ENCODE measurements around the gene CNPY1.

The CNPY1 gene

GRCh38 chr7:155469311-155470185 is 76.8 kb downstream of the CNPY1 start:
- in situ Hi-C loops (cut with MboI; ENCODE audit: low sequenced_read_pairs), result no loop called here

- in situ Hi-C loops (cut with MboI; ENCODE audit: low sequenced_read_pairs), result no loop called here
These were observed 77.6 kb downstream of the CNPY1 start for GRCh38 chr7:155468785-155469148.

GRCh38 chr7:155467846-155468784 is 78.2 kb downstream of the CNPY1 start:
- in situ Hi-C loops (cut with MboI; ENCODE audit: low sequenced_read_pairs), result no loop called here

- in situ Hi-C loops (cut with MboI; ENCODE audit: low sequenced_read_pairs), result no loop called here
These were observed 79.3 kb downstream of the CNPY1 start for GRCh38 chr7:155466814-155467733.

GRCh38 chr7:155466142-155466813 is 80.1 kb downstream of the CNPY1 start:
- in situ Hi-C loops (cut with MboI; ENCODE audit: low sequenced_read_pairs), result no loop called here

GRCh38 chr7:155465761-155466141 is 80.6 kb downstream of the CNPY1 start:
- in situ Hi-C loops (cut with MboI; ENCODE audit: low sequenced_read_pairs), result no loop called here

GRCh38 chr7:155464948-155465739 is 81.2 kb downstream of the CNPY1 start:
- in situ Hi-C loops (cut with MboI; ENCODE audit: low sequenced_read_pairs), result no loop called here

- in situ Hi-C loops (cut with MboI; ENCODE audit: low sequenced_read_pairs), result no loop called here
These were observed 82.2 kb downstream of the CNPY1 start for GRCh38 chr7:155464183-155464582.

GRCh38 chr7:155463114-155463811 is 83.1 kb downstream of the CNPY1 start:
- in situ Hi-C loops (cut with MboI; ENCODE audit: low sequenced_read_pairs), result no loop called here

- in situ Hi-C loops (cut with MboI; ENCODE audit: low sequenced_read_pairs), result no loop called here
These were observed 84.1 kb downstream of the CNPY1 start for GRCh38 chr7:155462163-155462735.

- in situ Hi-C loops (cut with MboI; ENCODE audit: low sequenced_read_pairs), result no loop called here
These were observed 84.7 kb downstream of the CNPY1 start for GRCh38 chr7:155461631-155462030.

GRCh38 chr7:155460926-155461613 is 85.3 kb downstream of the CNPY1 start:
- in situ Hi-C loops (cut with MboI; ENCODE audit: low sequenced_read_pairs), result no loop called here

GRCh38 chr7:155459700-155460461 is 86.5 kb downstream of the CNPY1 start:
- in situ Hi-C loops (cut with MboI; ENCODE audit: low sequenced_read_pairs), result no loop called here

- in situ Hi-C loops (cut with MboI; ENCODE audit: low sequenced_read_pairs), result no loop called here
These were observed 87.3 kb downstream of the CNPY1 start for GRCh38 chr7:155458878-155459699.

GRCh38 chr7:155458111-155458877 is 88.1 kb downstream of the CNPY1 start, which contains the start of gene EN2:
TSS of gene EN2 (plus strand) at chr7:155458129. CDS start at chr7:155458378, 249 bp downstream.
- in situ Hi-C loops (cut with MboI; ENCODE audit: low sequenced_read_pairs), result no loop called here

Measured in HL-60/S4 treated with phorbol 12-myristate 13-acetate at 8.2 ng/mL for 4 days and 3 days (cell line).